ENCODE measurements around the gene PDE2A.
A peak's percentile ranks its signal among the peaks of the same experiment; 100 is the strongest.

Gene PDE2A

GRCh38 chr11:72609045-72609444 is 65.2 kb downstream of the PDE2A start:
- DNase-seq = no peak

GRCh38 chr11:72607496-72607895 is 66.7 kb downstream of the PDE2A start:
- no peak for DNase-seq

- no peak for DNase-seq
Observed at GRCh38 chr11:72606748-72607468, 67.3 kb downstream of the PDE2A start.

GRCh38 chr11:72605973-72606747 is 68.1 kb downstream of the PDE2A start:
- no peak for DNase-seq

- DNase-seq = no peak
Observed at GRCh38 chr11:72604256-72604655, 70.0 kb downstream of the PDE2A start.

- DNase-seq = peak in 1 of 2 experiments; percentile 9
Observed at GRCh38 chr11:72602250-72602904, 71.8 kb downstream of the PDE2A start.

GRCh38 chr11:72600557-72600956 is 73.7 kb downstream of the PDE2A start:
- no peak for DNase-seq

- DNase-seq = no peak
Observed at GRCh38 chr11:72599325-72600117, 74.7 kb downstream of the PDE2A start.

GRCh38 chr11:72598906-72599305 is 75.3 kb downstream of the PDE2A start:
- no peak for DNase-seq

- DNase-seq = no peak
Observed at GRCh38 chr11:72598466-72598865, 75.8 kb downstream of the PDE2A start.

GRCh38 chr11:72597721-72598120 is 76.5 kb downstream of the PDE2A start:
- DNase-seq = no peak

GRCh38 chr11:72595292-72595684 is 78.9 kb downstream of the PDE2A start:
- no peak for DNase-seq

GRCh38 chr11:72594493-72595291 is 79.5 kb downstream of the PDE2A start:
- DNase-seq = no peak

GRCh38 chr11:72592698-72593495 is 81.3 kb downstream of the PDE2A start:
- DNase-seq = no peak

GRCh38 chr11:72591785-72592502 is 82.3 kb downstream of the PDE2A start:
- DNase-seq = peak; percentile 33 to 60

- DNase-seq = no peak
Observed at GRCh38 chr11:72591023-72591422, 83.2 kb downstream of the PDE2A start.

- DNase-seq = no peak
Observed at GRCh38 chr11:72589802-72590761, 84.1 kb downstream of the PDE2A start.

GRCh38 chr11:72588421-72589410 is 85.5 kb downstream of the PDE2A start:
- DNase-seq = no peak

Data from NCI-H2081 (cell line).